Endothelial cell of umbilical vein (primary cell): ENCODE results near the gene DAPL1. TPM values are rescaled to one million over a fixed set of nuclear protein-coding genes. Genes with fewer than 3 reads are reported as not detected.

ENCODE experiments used
- BruUV-seq: library from RNA; stranded (reverse); fragments of 400-500 nt; replicated peaks from 2 replicates; lab custom pipeline; 2021; lab: Mats Ljungman, UMichigan
- CTCF ChIA-PET: fragments of 300-600, 350-600 bp; sonication (Branson Sonifier 250); formaldehyde crosslinking; loops from one replicate; lab custom pipeline; 2021; ENCODE audit warnings: antibody characterized with exemption, inconsistent platforms; lab: Charles Lee
- POLR2A ChIA-PET: fragments of 300-600, 350-600 bp; sonication (Branson Sonifier 250); formaldehyde crosslinking; loops from one replicate; lab custom pipeline; 2021; ENCODE audit warnings: antibody characterized with exemption, inconsistent platforms; lab: Charles Lee
- DNase-seq: peaks from one replicate; pipeline ENCODE4 v3.0.0-alpha.2; 2011; ENCODE audit warnings: low read depth, low spot score
- FAIRE-seq: peaks from 2 replicates; lab custom pipeline; 2011; peaks lifted over from hg19 to GRCh38; lab: Jason Lieb, UNC
- H2AFZ ChIP-seq: 2 replicates; pipeline ENCODE4 v1.6.0; 2012; ENCODE audit warnings: low read depth, low read length, control low read depth, inconsistent platforms
- H3K27ac ChIP-seq: 2 replicates; pipeline ENCODE4 v1.5.1; 2011; ENCODE audit warnings: low read depth, mild to moderate bottlenecking, control low read depth, low read length, moderate library complexity; ENCODE audit not compliant: insufficient read depth
- H3K27me3 ChIP-seq, 2 experiments: 2 replicates each; pipeline versions ENCODE4 v1.6.0 to v1.6.1; 2011; ENCODE audit warnings: low read length in 2 of 2, mixed read lengths in 1 of 2; ENCODE audit not compliant: control insufficient read depth in 2 of 2, insufficient read depth in 2 of 2
- H3K36me3 ChIP-seq, 2 experiments: 2 replicates in 1 of 2; 3 replicates in 1 of 2; pipeline ENCODE4 v1.5.1; 2011; ENCODE audit warnings: low read length in 2 of 2, mild to moderate bottlenecking in 1 of 2, moderate library complexity in 1 of 2; ENCODE audit not compliant: control insufficient read depth in 2 of 2, insufficient read depth in 2 of 2; ENCODE audit errors: extremely low read depth in 1 of 2
- H3K4me1 ChIP-seq: 3 replicates; pipeline ENCODE4 v1.5.1; 2011; ENCODE audit warnings: mild to moderate bottlenecking, low read length; ENCODE audit not compliant: control insufficient read depth, insufficient read depth; ENCODE audit errors: extremely low read depth
- H3K4me2 ChIP-seq: 2 replicates; pipeline ENCODE4 v1.6.1; 2011; ENCODE audit warnings: low read length, control low read depth, mixed read lengths; ENCODE audit not compliant: insufficient read depth
- H3K4me3 ChIP-seq, 3 experiments: fragments of 200-600 bp in 1 of 3; sonication (generic), shearing (Covaris generic) in 1 of 3; replicated peaks in 1 of 3; 2 replicates each; pipeline ENCODE4 v1.5.1; 2011 to 2016; ENCODE audit warnings: control low read depth in 3 of 3, low read length in 3 of 3, mild to moderate bottlenecking in 2 of 3, inconsistent platforms in 1 of 3, low read depth in 1 of 3, moderate library complexity in 1 of 3; ENCODE audit not compliant: insufficient read depth in 1 of 3
- H3K79me2 ChIP-seq: 2 replicates; pipeline ENCODE4 v1.6.0; 2012; ENCODE audit warnings: low read length, inconsistent platforms; ENCODE audit not compliant: control insufficient read depth, insufficient read depth
- H3K9ac ChIP-seq: replicated peaks from 2 replicates; pipeline ENCODE3; 2011; ENCODE audit warnings: low read length, control low read depth; ENCODE audit not compliant: insufficient read depth; ENCODE audit errors: extremely low read depth
- H3K9me1 ChIP-seq: replicated peaks from 3 replicates; pipeline ENCODE4 v1.6.0; 2011; ENCODE audit warnings: mild to moderate bottlenecking, low read length; ENCODE audit not compliant: control insufficient read depth, insufficient read depth; ENCODE audit errors: extremely low read depth
- H3K9me3 ChIP-seq: replicated peaks from 2 replicates; pipeline ENCODE4 v1.5.1; 2012; ENCODE audit warnings: low read length, inconsistent platforms; ENCODE audit not compliant: control insufficient read depth, insufficient read depth
- H4K20me1 ChIP-seq: replicated peaks from 2 replicates; pipeline ENCODE3; 2011; ENCODE audit warnings: mild to moderate bottlenecking, low read length; ENCODE audit not compliant: control insufficient read depth, insufficient read depth; ENCODE audit errors: extremely low read depth
- CTCF ChIP-seq, 2 donors: IDR thresholded peaks; 1 replicate in 1 of 2; 2 replicates in 1 of 2; pipeline ENCODE4 v1.5.1; 2011; ENCODE audit warnings: low read length in 2 of 2, mild to moderate bottlenecking in 2 of 2, moderate library complexity in 2 of 2, control low read depth in 1 of 2, inconsistent platforms in 1 of 2, low read depth in 1 of 2; ENCODE audit not compliant: insufficient read depth in 1 of 2; ENCODE audit errors: extremely low read depth in 1 of 2
- EZH2 ChIP-seq: IDR thresholded peaks from 2 replicates; pipeline ENCODE4 v1.6.1; 2012; ENCODE audit warnings: borderline replicate concordance, low read depth, mild to moderate bottlenecking, moderate library complexity, low read length, inconsistent platforms; ENCODE audit not compliant: severe bottlenecking
- FOS ChIP-seq: IDR thresholded peaks from 2 replicates; pipeline ENCODE4 v1.6.1; 2011; ENCODE audit warnings: mild to moderate bottlenecking, low read length, moderate library complexity, borderline replicate concordance; ENCODE audit not compliant: insufficient read depth
- GATA2 ChIP-seq: IDR thresholded peaks from 2 replicates; pipeline ENCODE4 v1.7.0; 2011; ENCODE audit warnings: low read depth, mild to moderate bottlenecking, moderate library complexity, mixed read lengths, low read length; ENCODE audit not compliant: insufficient read length, insufficient read depth
- JUN ChIP-seq: IDR thresholded peaks from 2 replicates; pipeline ENCODE4 v1.6.1; 2011; ENCODE audit warnings: borderline replicate concordance, low read depth; ENCODE audit not compliant: insufficient read length, insufficient read depth
- MAX ChIP-seq: IDR thresholded peaks from 2 replicates; pipeline ENCODE4 v1.6.1; 2011; ENCODE audit not compliant: insufficient read depth, insufficient read length
- MYC ChIP-seq: IDR thresholded peaks from one replicate; pipeline ENCODE4 v1.6.1; 2011; ENCODE audit warnings: mild to moderate bottlenecking, low read depth, low read length
- POLR2A ChIP-seq: IDR thresholded peaks from 2 replicates; pipeline ENCODE4 v1.6.1; 2012; ENCODE audit warnings: low read depth, mild to moderate bottlenecking, control low read depth, low read length
- POLR2AphosphoS5 ChIP-seq: IDR thresholded peaks from 2 replicates; pipeline ENCODE4 v1.6.1; 2012; ENCODE audit warnings: low read depth, mild to moderate bottlenecking, control low read depth, low read length, moderate library complexity; ENCODE audit not compliant: insufficient read depth
- dilution Hi-C: fragments of 300-500 bp; cut with MboI; formaldehyde crosslinking; loops from one replicate; pipeline ENCODE4 v1.15.0; 2019; ENCODE audit warnings: low sequenced_read_pairs; ENCODE audit not compliant: extremely low pct_ligation_motif_present
- intact Hi-C: fragments of 100-400 bp; cut with micrococcal nuclease; formaldehyde crosslinking; loops from one replicate; pipeline ENCODE4 v1.10.0; 2022
- polyA plus RNA-seq, 4 experiments: library from polyadenylated mRNA; depleted of rRNA in 3 of 4; stranded (reverse) in 3 of 4; unstranded in 1 of 4; fragments of >200 nt; gene quantifications; 2 replicates each; pipeline versions ENCODE4 v1.2.1 to v1.2.3, GENCODE V29; 2011 to 2012; ENCODE audit warnings: missing spikeins in 1 of 4
- total RNA-seq: library from RNA; stranded (reverse); gene quantifications from 2 replicates; pipeline ENCODE4 v1.2.3, GENCODE V29; 2021

DAPL1 gene
- total and polyA plus RNA-seq, 2 donors (not counting 3 experiments of a cell fraction or from before 2014, with no cell fraction given), result not detected

- H3K27ac ChIP-seq, result no peak overlapping the region
Measured at GRCh38 chr2:158806941-158807340, 11.8 kb downstream of the DAPL1 start.

More at GRCh38 chr2:158806941-158807340, 11.8 kb downstream of the DAPL1 start:
- Histone ChIP-seq H3K4me1 (no peaks in the 10 kb centered on the region), H3K79me2 (no peaks in the 10 kb centered on the region), H3K36me3 (no peaks in the 10 kb centered on the region), H3K27me3 (peaks cover 15% of the 10 kb centered on the region in 2 experiments), H2AFZ (no peak overlapping the region), H4K20me1 (no peaks in the 10 kb centered on the region), H3K9me3 (no peaks in the 10 kb centered on the region), H3K9me1 (no peaks in the 10 kb centered on the region), H3K4me3 (no peak overlapping the region), H3K4me2 (no peak overlapping the region), H3K9ac (no peak overlapping the region)
- intact Hi-C loops, result no loop called here
- no TSS peak for BruUV-seq
- ChIA-PET CTCF (no interaction called here), POLR2A (no interaction called here)
- DNase-seq (no peak), FAIRE-seq (no peak)
- TF ChIP-seq POLR2A, result no peak
- no peak for TF ChIP-seq FOS
- TF ChIP-seq MAX, result no peak
- no peak for TF ChIP-seq GATA2
- no peak for TF ChIP-seq MYC
- TF ChIP-seq JUN, result no peak
- no peak for TF ChIP-seq CTCF (IDR thresholded peaks at IDR 0.05; ENCODE audit: extremely low read depth in 1 of 2, insufficient read depth in 1 of 2, low read depth in 1 of 2, low read length in 2 of 2)
- no peak for TF ChIP-seq POLR2AphosphoS5
- no peak for TF ChIP-seq EZH2
- dilution Hi-C loops, result no loop called here
